Neural progenitor cell (in vitro differentiated cells): ENCODE data around the gene MAN2C1. TPM values are rescaled to one million over a fixed set of nuclear protein-coding genes. Genes with fewer than 3 reads are reported as not detected.

Source experiments
- DNase-seq: peaks from one replicate; pipeline ENCODE4 v3.0.0-alpha.2; 2016; ENCODE audit warnings: low spot score
- H2AFZ ChIP-seq: fragments of 200-600 bp; sonication (generic); replicated peaks from 2 replicates; pipeline ENCODE4 v1.6.1; 2016; ENCODE audit warnings: antibody characterized with exemption
- H3F3A ChIP-seq: fragments of 200-600 bp; sonication (generic); 2 replicates; pipeline ENCODE4 v1.6.1; 2016; ENCODE audit warnings: antibody characterized with exemption, low read depth
- H3K27ac ChIP-seq: fragments of 200-600 bp; sonication (generic); 2 replicates; pipeline ENCODE4 v1.5.1; 2016; ENCODE audit warnings: mild to moderate bottlenecking
- H3K27me3 ChIP-seq: fragments of 200-600 bp; sonication (generic); 2 replicates; pipeline ENCODE4 v1.6.1; 2016; ENCODE audit warnings: mild to moderate bottlenecking, moderate library complexity
- H3K36me3 ChIP-seq: fragments of 200-600 bp; sonication (generic); 2 replicates; pipeline ENCODE4 v1.5.1; 2016
- H3K4me1 ChIP-seq: fragments of 200-600 bp; sonication (generic); 2 replicates; pipeline ENCODE4 v1.6.1; 2016; ENCODE audit warnings: mixed run types
- H3K4me2 ChIP-seq: fragments of 200-600 bp; sonication (generic); 2 replicates; pipeline ENCODE4 v1.6.1; 2016
- H3K4me3 ChIP-seq: fragments of 200-600 bp; sonication (generic); 2 replicates; pipeline ENCODE4 v1.5.1; 2016
- H3K79me2 ChIP-seq: fragments of 200-600 bp; sonication (generic); 2 replicates; pipeline ENCODE4 v1.6.1; 2016; ENCODE audit warnings: low read depth
- H3K9ac ChIP-seq: fragments of 200-600 bp; sonication (generic); 2 replicates; pipeline ENCODE4 v1.6.1; 2016
- H3K9me3 ChIP-seq: fragments of 200-600 bp; sonication (generic); 2 replicates; pipeline ENCODE4 v1.5.1; 2016; ENCODE audit warnings: low read depth
- H4K20me1 ChIP-seq: fragments of 200-600 bp; sonication (generic); 2 replicates; pipeline ENCODE4 v1.6.1; 2016; ENCODE audit warnings: low read depth
- H3K27ac Mint-ChIP-seq: 3 replicates; pipeline ENCODE4 v1.8.0; 2021; ENCODE audit warnings: mixed read lengths
- H3K27me3 Mint-ChIP-seq: 2 replicates; pipeline ENCODE4 v1.8.0; 2022; ENCODE audit warnings: low read depth, mild to moderate bottlenecking, inconsistent platforms, moderate library complexity, mixed read lengths; ENCODE audit not compliant: insufficient read depth
- H3K36me3 Mint-ChIP-seq: 3 replicates; pipeline ENCODE4 v1.8.0; 2021; ENCODE audit warnings: mixed read lengths
- H3K4me1 Mint-ChIP-seq: 3 replicates; pipeline ENCODE4 v1.8.0; 2021; ENCODE audit warnings: mixed read lengths
- H3K4me3 Mint-ChIP-seq: 3 replicates; pipeline ENCODE4 v1.8.0; 2021; ENCODE audit warnings: mild to moderate bottlenecking, moderate library complexity, mixed read lengths
- H3K9me3 Mint-ChIP-seq: 3 replicates; pipeline ENCODE4 v1.8.0; 2020; ENCODE audit warnings: mixed read lengths
- EZH2 ChIP-seq: fragments of 200-600 bp; sonication (generic); IDR thresholded peaks from 2 replicates; pipeline ENCODE4 v1.6.1; 2017; ENCODE audit warnings: antibody characterized with exemption, mild to moderate bottlenecking, moderate library complexity
- EZH2phosphoT487 ChIP-seq: fragments of 200-600 bp; sonication (generic); IDR thresholded peaks from 2 replicates; pipeline ENCODE4 v1.6.1; 2017; ENCODE audit warnings: antibody characterized with exemption
- total RNA-seq: library from RNA; depleted of rRNA; stranded (reverse); fragments of >200 nt; gene quantifications from 2 replicates; pipeline ENCODE4 v1.2.3, GENCODE V29; 2015; ENCODE audit warnings: low replicate concordance
- TF ChIP-seq, protein P1 (sequence below): fragments of 200-600 bp; sonication (generic); IDR thresholded peaks from 2 replicates; pipeline ENCODE4 v1.5.1; 2017; ENCODE audit warnings: antibody characterized with exemption, mild to moderate bottlenecking

The MAN2C1 gene
- total RNA-seq: 76.8 and 164 TPM in 2 replicates

DNA sequence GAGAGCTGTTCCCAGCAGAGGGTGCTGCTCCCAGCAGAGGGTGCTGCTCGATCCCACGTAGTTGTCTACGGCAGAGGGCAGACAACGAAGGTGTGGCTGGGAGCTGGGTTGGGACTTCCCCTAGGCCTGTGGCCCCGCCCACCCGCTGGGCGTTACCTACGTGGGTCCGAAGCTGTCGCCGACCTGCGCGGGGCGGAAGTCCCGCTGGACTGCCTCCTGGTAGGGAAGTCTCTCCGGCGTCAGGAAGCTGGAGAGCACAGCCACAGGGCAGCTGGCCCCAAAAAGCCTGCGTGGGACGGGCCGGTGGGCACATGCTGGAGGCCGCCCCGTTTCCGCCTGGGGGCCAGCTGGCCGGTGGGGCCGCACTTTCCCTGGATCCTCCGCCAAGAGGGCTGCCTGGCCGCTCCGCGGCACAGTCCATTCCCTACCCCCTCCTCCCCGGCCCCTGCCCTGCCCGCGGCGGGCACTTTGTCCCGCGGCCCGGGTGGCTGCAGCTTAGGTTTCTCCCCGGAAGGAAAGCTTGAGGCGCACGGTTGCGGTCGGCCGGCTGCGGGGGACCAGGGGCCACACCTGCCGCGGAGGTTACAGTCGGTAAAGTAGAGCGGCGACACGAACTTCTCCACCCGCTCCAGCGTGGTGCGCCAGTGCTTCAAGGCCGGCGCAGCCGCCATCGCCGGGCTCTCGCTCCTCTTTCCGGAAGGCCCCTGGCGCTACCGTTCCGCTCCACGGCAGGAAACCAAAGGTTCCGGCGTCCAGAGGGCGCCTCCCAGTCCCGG is at the start of gene MAN2C1:
Gene MAN2C1 (minus strand): TSS at position 695 of the 776 bp plus-strand sequence. CDS start 24 bp downstream, at position 671.
- peak; percentile 97 for DNase-seq
- Histone ChIP-seq H3K36me3 (peaks cover 15% of the 10 kb centered on the region), H3K9ac (peak within 1 kb of the TSS; percentile 52), H3K4me3 (peak within 1 kb of the TSS; percentile 63), H3K27ac (peak within 1 kb of the TSS; percentile 66), H4K20me1 (peaks cover 22% of the 10 kb centered on the region), H3K4me1 (peaks cover 9% of the 10 kb centered on the region), H3K9me3 (no peaks in the 10 kb centered on the region), H3K79me2 (peaks cover 14% of the 10 kb centered on the region), H3K27me3 (no peaks in the 10 kb centered on the region), H3F3A (peaks cover 34% of the 10 kb centered on the region), H2AFZ (peak within 1 kb of the TSS; percentile 66), H3K4me2 (peak within 1 kb of the TSS; percentile 87)
- Mint-ChIP-seq H3K9me3 (no peaks in the 10 kb centered on the region), H3K27ac (peak within 1 kb of the TSS; percentile 83), H3K27me3 (no peaks in the 10 kb centered on the region), H3K4me3 (peak within 1 kb of the TSS; percentile 89), H3K4me1 (peaks cover 15% of the 10 kb centered on the region), H3K36me3 (peaks cover 6% of the 10 kb centered on the region)
- no peak for TF ChIP-seq EZH2phosphoT487
- TF ChIP-seq, protein P1, sequence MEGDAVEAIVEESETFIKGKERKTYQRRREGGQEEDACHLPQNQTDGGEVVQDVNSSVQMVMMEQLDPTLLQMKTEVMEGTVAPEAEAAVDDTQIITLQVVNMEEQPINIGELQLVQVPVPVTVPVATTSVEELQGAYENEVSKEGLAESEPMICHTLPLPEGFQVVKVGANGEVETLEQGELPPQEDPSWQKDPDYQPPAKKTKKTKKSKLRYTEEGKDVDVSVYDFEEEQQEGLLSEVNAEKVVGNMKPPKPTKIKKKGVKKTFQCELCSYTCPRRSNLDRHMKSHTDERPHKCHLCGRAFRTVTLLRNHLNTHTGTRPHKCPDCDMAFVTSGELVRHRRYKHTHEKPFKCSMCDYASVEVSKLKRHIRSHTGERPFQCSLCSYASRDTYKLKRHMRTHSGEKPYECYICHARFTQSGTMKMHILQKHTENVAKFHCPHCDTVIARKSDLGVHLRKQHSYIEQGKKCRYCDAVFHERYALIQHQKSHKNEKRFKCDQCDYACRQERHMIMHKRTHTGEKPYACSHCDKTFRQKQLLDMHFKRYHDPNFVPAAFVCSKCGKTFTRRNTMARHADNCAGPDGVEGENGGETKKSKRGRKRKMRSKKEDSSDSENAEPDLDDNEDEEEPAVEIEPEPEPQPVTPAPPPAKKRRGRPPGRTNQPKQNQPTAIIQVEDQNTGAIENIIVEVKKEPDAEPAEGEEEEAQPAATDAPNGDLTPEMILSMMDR: peak; percentile 69
- TF ChIP-seq EZH2: no peak

DNA sequence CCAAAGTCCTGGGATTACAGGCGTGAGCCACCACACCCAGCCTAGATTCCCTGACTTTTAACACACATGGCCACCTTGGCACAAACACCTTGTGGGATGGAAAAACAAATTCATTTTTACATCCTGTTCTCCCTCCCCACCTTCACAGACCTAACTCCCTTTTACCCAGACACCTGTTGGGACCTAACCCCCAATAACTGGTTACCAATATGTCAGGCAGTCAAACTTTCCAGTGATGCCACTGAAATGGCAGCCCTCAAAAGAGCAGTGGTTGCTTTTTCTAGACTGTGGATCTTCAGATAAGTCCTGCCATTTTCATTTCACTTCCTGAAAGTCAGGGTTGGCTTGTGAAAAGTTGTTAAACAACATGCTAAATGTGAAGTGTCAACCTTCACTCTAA is 48.2 kb upstream of the MAN2C1 start:
- Mint-ChIP-seq H3K4me1 (no peaks in the 10 kb centered on the region), H3K27me3 (no peaks in the 10 kb centered on the region), H3K27ac (no peak overlapping the region), H3K36me3 (peaks cover 24% of the 10 kb centered on the region), H3K9me3 (no peaks in the 10 kb centered on the region), H3K4me3 (no peak overlapping the region)
- TF ChIP-seq EZH2: no peak
- TF ChIP-seq, protein P1: no peak
- Histone ChIP-seq H3K79me2 (peaks cover 21% of the 10 kb centered on the region), H3K36me3 (peaks cover 15% of the 10 kb centered on the region), H3K9ac (no peak overlapping the region), H3K4me1 (no peaks in the 10 kb centered on the region), H3K27me3 (no peaks in the 10 kb centered on the region), H3K9me3 (no peaks in the 10 kb centered on the region), H2AFZ (no peak overlapping the region), H3K4me2 (no peak overlapping the region), H3K27ac (no peak overlapping the region), H4K20me1 (peaks cover 5% of the 10 kb centered on the region), H3K4me3 (no peak overlapping the region), H3F3A (no peaks in the 10 kb centered on the region)
- no peak for DNase-seq

DNA sequence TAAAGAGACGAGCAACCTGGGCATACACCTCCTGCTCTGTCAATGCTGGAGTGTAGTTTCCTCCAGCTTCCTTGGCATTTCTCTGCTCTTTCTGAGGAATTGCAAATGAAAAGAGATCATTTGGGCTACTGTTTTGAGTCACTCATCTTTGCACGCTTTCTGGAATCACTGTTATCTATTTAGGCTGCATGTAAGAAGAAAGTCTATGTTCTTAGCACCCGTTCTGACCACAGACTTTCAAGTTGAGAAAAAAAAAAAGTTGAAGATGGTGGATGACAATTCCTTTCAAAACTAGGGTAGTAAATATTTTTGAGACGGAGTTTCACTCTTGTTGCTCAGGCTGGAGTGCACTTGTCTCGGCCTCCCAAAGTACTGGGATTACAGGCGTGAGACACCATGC is 41.8 kb upstream of the MAN2C1 start:
- Histone ChIP-seq H3K9me3 (no peaks in the 10 kb centered on the region), H4K20me1 (peaks cover 4% of the 10 kb centered on the region), H3K27me3 (no peaks in the 10 kb centered on the region), H3K9ac (no peak overlapping the region), H3K27ac (no peak overlapping the region), H3K4me1 (no peaks in the 10 kb centered on the region), H3K79me2 (no peaks in the 10 kb centered on the region), H3K4me2 (no peak overlapping the region), H3K36me3 (peaks cover 31% of the 10 kb centered on the region), H3K4me3 (no peak overlapping the region), H3F3A (peaks cover 8% of the 10 kb centered on the region), H2AFZ (no peak overlapping the region)
- Mint-ChIP-seq H3K4me1 (no peaks in the 10 kb centered on the region), H3K27me3 (no peaks in the 10 kb centered on the region), H3K4me3 (no peak overlapping the region), H3K9me3 (no peaks in the 10 kb centered on the region), H3K36me3 (peaks cover 57% of the 10 kb centered on the region), H3K27ac (no peak overlapping the region)
- TF ChIP-seq EZH2phosphoT487: no peak
- TF ChIP-seq, protein P1: no peak
- TF ChIP-seq EZH2: no peak
- no peak for DNase-seq
